Trophoblast cell (in vitro differentiated cells and primary cell): ENCODE results near the gene IFNAR2.

ENCODE experiments used
- DNase-seq, 2 donors: peaks; one replicate each; pipeline ENCODE4 v3.0.0-alpha.2; 2016
- H2AFZ ChIP-seq: 2 replicates; pipeline ENCODE4 v1.6.1; 2013; ENCODE audit warnings: low read length, moderate library complexity, mild to moderate bottlenecking; ENCODE audit not compliant: insufficient read depth, poor library complexity
- H2AK5ac ChIP-seq: 2 replicates; pipeline ENCODE4 v1.6.1; 2013; ENCODE audit warnings: mild to moderate bottlenecking, low read length
- H2BK120ac ChIP-seq: 2 replicates; pipeline ENCODE4 v1.6.1; 2013; ENCODE audit warnings: low read length, mild to moderate bottlenecking, moderate library complexity; ENCODE audit not compliant: insufficient read depth, poor library complexity
- H2BK12ac ChIP-seq: 2 replicates; pipeline ENCODE4 v1.6.1; 2013; ENCODE audit warnings: mild to moderate bottlenecking, low read length, moderate library complexity
- H2BK5ac ChIP-seq: 2 replicates; pipeline ENCODE4 v1.6.1; 2013; ENCODE audit warnings: low read length, low read depth, moderate library complexity, mild to moderate bottlenecking; ENCODE audit not compliant: poor library complexity
- H3K14ac ChIP-seq: 2 replicates; pipeline ENCODE4 v1.6.1; 2013; ENCODE audit warnings: mild to moderate bottlenecking, low read length
- H3K18ac ChIP-seq: 2 replicates; pipeline ENCODE4 v1.6.1; 2013; ENCODE audit warnings: mild to moderate bottlenecking, low read length
- H3K23ac ChIP-seq: 2 replicates; pipeline ENCODE4 v1.6.1; 2013; ENCODE audit warnings: low read length
- H3K27ac ChIP-seq: 2 replicates; pipeline ENCODE4 v1.5.1; 2013; ENCODE audit warnings: low read depth, mild to moderate bottlenecking, inconsistent platforms, low read length, moderate library complexity
- H3K27me3 ChIP-seq: 2 replicates; pipeline ENCODE4 v1.6.1; 2013; ENCODE audit warnings: inconsistent platforms, mild to moderate bottlenecking, low read length, moderate library complexity; ENCODE audit not compliant: insufficient read depth
- H3K36me3 ChIP-seq, 2 experiments: 1 replicate in 1 of 2; 2 replicates in 1 of 2; pipeline ENCODE4 v1.6.1; 2013; ENCODE audit warnings: low read length in 2 of 2, mild to moderate bottlenecking in 2 of 2, moderate library complexity in 1 of 2; ENCODE audit not compliant: insufficient read depth in 2 of 2, control insufficient read depth in 1 of 2
- H3K4ac ChIP-seq: 2 replicates; pipeline ENCODE4 v1.6.1; 2013; ENCODE audit warnings: low read depth, mild to moderate bottlenecking, low read length, moderate library complexity
- H3K4me1 ChIP-seq, 2 experiments: 1 replicate in 1 of 2; 2 replicates in 1 of 2; pipeline ENCODE4 v1.6.1; 2013; ENCODE audit warnings: low read length in 2 of 2, mild to moderate bottlenecking in 2 of 2, moderate library complexity in 1 of 2; ENCODE audit not compliant: insufficient read depth in 2 of 2, control insufficient read depth in 1 of 2
- H3K4me2 ChIP-seq: 2 replicates; pipeline ENCODE4 v1.6.1; 2013; ENCODE audit warnings: inconsistent platforms, mild to moderate bottlenecking, low read length, moderate library complexity
- H3K4me3 ChIP-seq: 2 replicates; pipeline ENCODE4 v1.5.1; 2013; ENCODE audit warnings: mild to moderate bottlenecking, low read depth, low read length, inconsistent platforms
- H3K79me1 ChIP-seq: one replicate; pipeline ENCODE4 v1.6.1; 2013; ENCODE audit warnings: low read length
- H3K79me2 ChIP-seq: 2 replicates; pipeline ENCODE4 v1.6.1; 2013; ENCODE audit warnings: low read length, mild to moderate bottlenecking; ENCODE audit not compliant: control insufficient read depth, insufficient read depth, poor library complexity
- H3K9ac ChIP-seq: 2 replicates; pipeline ENCODE4 v1.6.1; 2013; ENCODE audit warnings: mild to moderate bottlenecking, low read length
- H3K9me3 ChIP-seq: 2 replicates; pipeline ENCODE4 v1.6.1; 2013; ENCODE audit warnings: low read depth, mild to moderate bottlenecking, control low read depth, inconsistent platforms, low read length; ENCODE audit not compliant: insufficient read depth
- H4K12ac ChIP-seq: 2 replicates; pipeline ENCODE4 v1.6.1; 2013; ENCODE audit warnings: low read depth, mild to moderate bottlenecking, low read length, moderate library complexity
- H4K8ac ChIP-seq: 2 replicates; pipeline ENCODE4 v1.6.1; 2013; ENCODE audit warnings: low read depth, mild to moderate bottlenecking, low read length, moderate library complexity
- H4K91ac ChIP-seq: one replicate; pipeline ENCODE4 v1.6.1; 2013; ENCODE audit warnings: low read depth, mild to moderate bottlenecking, low read length, moderate library complexity
- WGBS: extraction: QIAGEN DNeasy Blood & Tissue Kit; methylation state at CpG from one replicate; pipeline ENCODE4 v1.1.7; 2013; ENCODE audit warnings: missing lambda C conversion rate; ENCODE audit not compliant: insufficient read length, insufficient coverage; ENCODE audit errors: extremely low coverage; 5-methylcytosine and 5-hydroxymethylcytosine counted together

Gene IFNAR2

GRCh38 chr21:33266050-33266788 lies 36.5 kb downstream of the IFNAR2 start, which contains the start of gene IL10RB:
IL10RB (plus strand) TSS chr21:33266367; CDS start chr21:33266466, 99 bp downstream.
- peak within 1 kb of the TSS; percentile 58 for H3K4me2 ChIP-seq
- H2AK5ac ChIP-seq: no peak within 1 kb of the TSS
- H3K14ac ChIP-seq: peak within 1 kb of the TSS; percentile 91
- peaks cover 3% of the 10 kb centered on the region for H3K79me2 ChIP-seq
- H4K8ac ChIP-seq: peak within 1 kb of the TSS; percentile 98
- H3K4ac ChIP-seq: peak within 1 kb of the TSS; percentile 73
- H3K4me1 ChIP-seq: peaks cover 0 to 10% of the 10 kb centered on the region in 2 experiments
- peak within 1 kb of the TSS; percentile 86 for H3K18ac ChIP-seq
- peaks cover 5% of the 10 kb centered on the region for H3K79me1 ChIP-seq
- H2BK12ac ChIP-seq: no peak within 1 kb of the TSS
- H2BK5ac ChIP-seq: no peak within 1 kb of the TSS
- peak within 1 kb of the TSS; percentile 54 for H3K9ac ChIP-seq
- peak within 1 kb of the TSS; percentile 89 for H3K4me3 ChIP-seq
- peak within 1 kb of the TSS; percentile 54 for H2BK120ac ChIP-seq
- no peaks in the 10 kb centered on the region for H3K9me3 ChIP-seq
- peaks cover 0 to 6% of the 10 kb centered on the region in 2 experiments for H3K36me3 ChIP-seq
- H4K91ac ChIP-seq: peak within 1 kb of the TSS; percentile 79
- no CpG with 5 or more reads among the region's 60 CpGs for WGBS
- H3K27me3 ChIP-seq: no peaks in the 10 kb centered on the region
- DNase-seq: peak; percentile 70 to 75
- H4K12ac ChIP-seq: peak within 1 kb of the TSS; percentile 97
- H3K27ac ChIP-seq: no peak within 1 kb of the TSS
- no peak within 1 kb of the TSS for H3K23ac ChIP-seq
- peak within 1 kb of the TSS; percentile 88 for H2AFZ ChIP-seq

GRCh38 chr21:33266789-33267135 lies 37.0 kb downstream of the IFNAR2 start:
- no peak overlapping the region for H3K23ac ChIP-seq
- H4K91ac ChIP-seq: no peak overlapping the region
- WGBS: no CpG with 5 or more reads among the region's 8 CpGs
- peaks cover 0 to 6% of the 10 kb centered on the region in 2 experiments for H3K36me3 ChIP-seq
- H2BK5ac ChIP-seq: no peak overlapping the region
- no peaks in the 10 kb centered on the region for H3K27me3 ChIP-seq
- DNase-seq: no peak
- peak overlapping the region; percentile 58 for H3K4me2 ChIP-seq
- H4K8ac ChIP-seq: peak overlapping the region; percentile 98
- H4K12ac ChIP-seq: peak overlapping the region; percentile 3
- no peak overlapping the region for H3K27ac ChIP-seq
- H3K4me3 ChIP-seq: peak overlapping the region; percentile 89
- H3K4me1 ChIP-seq: peaks cover 0 to 10% of the 10 kb centered on the region in 2 experiments
- no peak overlapping the region for H2AK5ac ChIP-seq
- H2BK120ac ChIP-seq: no peak overlapping the region
- H2AFZ ChIP-seq: peak overlapping the region; percentile 88
- no peak overlapping the region for H2BK12ac ChIP-seq
- peak overlapping the region; percentile 4 for H3K14ac ChIP-seq
- peaks cover 5% of the 10 kb centered on the region for H3K79me1 ChIP-seq
- no peaks in the 10 kb centered on the region for H3K9me3 ChIP-seq
- peaks cover 3% of the 10 kb centered on the region for H3K79me2 ChIP-seq
- peak overlapping the region; percentile 86 for H3K18ac ChIP-seq
- H3K9ac ChIP-seq: peak overlapping the region; percentile 1
- no peak overlapping the region for H3K4ac ChIP-seq

GRCh38 chr21:33267250-33267649 lies 37.5 kb downstream of the IFNAR2 start:
- no peak overlapping the region for H3K23ac ChIP-seq
- H2AK5ac ChIP-seq: no peak overlapping the region
- H3K4me3 ChIP-seq: no peak overlapping the region
- H3K18ac ChIP-seq: no peak overlapping the region
- peaks cover 3% of the 10 kb centered on the region for H3K79me2 ChIP-seq
- H2BK5ac ChIP-seq: no peak overlapping the region
- H3K14ac ChIP-seq: no peak overlapping the region
- no peak overlapping the region for H3K27ac ChIP-seq
- H3K36me3 ChIP-seq: peaks cover 0 to 6% of the 10 kb centered on the region in 2 experiments
- H3K4me1 ChIP-seq: peaks cover 0 to 10% of the 10 kb centered on the region in 2 experiments
- no peaks in the 10 kb centered on the region for H3K27me3 ChIP-seq
- no peak overlapping the region for H3K9ac ChIP-seq
- no peak overlapping the region for H2AFZ ChIP-seq
- no peak overlapping the region for H4K91ac ChIP-seq
- no peaks in the 10 kb centered on the region for H3K9me3 ChIP-seq
- H3K79me1 ChIP-seq: peaks cover 5% of the 10 kb centered on the region
- no peak overlapping the region for H4K8ac ChIP-seq
- H2BK120ac ChIP-seq: no peak overlapping the region
- H3K4me2 ChIP-seq: peak overlapping the region; percentile 58
- no peak overlapping the region for H4K12ac ChIP-seq
- WGBS: no CpG with 5 or more reads among the region's 7 CpGs
- DNase-seq: no peak
- no peak overlapping the region for H2BK12ac ChIP-seq
- no peak overlapping the region for H3K4ac ChIP-seq

GRCh38 chr21:33268393-33268736 lies 38.6 kb downstream of the IFNAR2 start:
- Histone ChIP-seq H2BK5ac (no peak overlapping the region), H3K27me3 (no peaks in the 10 kb centered on the region), H3K18ac (no peak overlapping the region), H3K4me3 (no peak overlapping the region), H3K4me2 (no peak overlapping the region), H3K79me2 (peaks cover 3% of the 10 kb centered on the region), H2BK120ac (no peak overlapping the region), H3K14ac (no peak overlapping the region), H3K79me1 (peaks cover 5% of the 10 kb centered on the region), H2AK5ac (no peak overlapping the region), H4K8ac (no peak overlapping the region), H3K9me3 (no peaks in the 10 kb centered on the region), H2AFZ (no peak overlapping the region), H3K4me1 (peaks cover 2 to 12% of the 10 kb centered on the region in 2 experiments), H4K12ac (no peak overlapping the region), H3K36me3 (peaks cover 0 to 6% of the 10 kb centered on the region in 2 experiments), H4K91ac (no peak overlapping the region), H3K27ac (no peak overlapping the region), H3K4ac (no peak overlapping the region), H3K23ac (no peak overlapping the region), H3K9ac (no peak overlapping the region), H2BK12ac (no peak overlapping the region)
- peak in 1 of 2 donors; percentile 89 for DNase-seq
- no CpG with 5 or more reads among the region's 7 CpGs for WGBS
